Right lobe of liver (tissue), 6 donors: Measurements from ENCODE around the gene ATP1A1. TPM values are rescaled to one million over a fixed set of nuclear protein-coding genes. Genes with fewer than 3 reads are reported as not detected.
A peak's percentile ranks its signal among the peaks of the same experiment; 100 is the strongest.

Source experiments
- ATAC-seq, 4 donors: fragments of 200-7000 bp; cut with Tn5 transposase; one replicate each; pipeline ENCODE4 v1.9.1; 2020; ENCODE audit warnings: mild to moderate bottlenecking in 4 of 4, moderate library complexity in 4 of 4
- DNase-seq, 3 donors: peaks; one replicate each; pipeline ENCODE4 v3.0.0-alpha.2; 2020
- H3K27ac ChIP-seq, 3 donors: fragments of 200-600 bp; one replicate each; pipeline ENCODE4 v1.8.0; 2022
- H3K27me3 ChIP-seq, 2 donors: fragments of 200-600 bp; one replicate each; pipeline ENCODE4 v1.8.0; 2022
- H3K36me3 ChIP-seq, 4 donors: fragments of 200-600 bp; sonication (generic) in 1 of 4; one replicate each; pipeline versions ENCODE4 v1.5.1 to v1.8.0; 2017 to 2022; ENCODE audit warnings: control low read depth in 1 of 4
- H3K4me1 ChIP-seq, 4 donors: fragments of 200-600 bp; sonication (generic) in 1 of 4; one replicate each; pipeline versions ENCODE4 v1.5.1 to v1.8.0; 2017 to 2022; ENCODE audit warnings: control low read depth in 1 of 4
- H3K4me3 ChIP-seq, 3 donors: fragments of 200-600 bp; one replicate each; pipeline ENCODE4 v1.8.0; 2022
- H3K9me3 ChIP-seq, 4 donors: fragments of 200-600 bp; sonication (generic) in 1 of 4; one replicate each; pipeline versions ENCODE4 v1.5.1 to v1.8.0; 2017 to 2022; ENCODE audit warnings: control low read depth in 1 of 4
- CTCF ChIP-seq, 4 donors: fragments of 200-600 bp in 3 of 4; fragments of 450-650 bp in 1 of 4; IDR thresholded peaks; one replicate each; pipeline versions ENCODE4 v1.5.1 to v1.8.0; 2016 to 2022; ENCODE audit warnings: antibody characterized with exemption in 4 of 4, mild to moderate bottlenecking in 2 of 4
- POLR2A ChIP-seq: fragments of 450-650 bp; IDR thresholded peaks from one replicate; pipeline ENCODE4 v1.6.1; 2017; ENCODE audit warnings: antibody characterized with exemption, mild to moderate bottlenecking
- WGBS: methylation state at CpG from one replicate; pipeline ENCODE4 v1.1.6; 2018; ENCODE audit warnings: low coverage, low lambda C conversion rate; ENCODE audit not compliant: insufficient coverage; ENCODE audit errors: missing lambda C conversion rate; 5-methylcytosine and 5-hydroxymethylcytosine counted together
- intact Hi-C, 2 donors: fragments of 100-400 bp; cut with DNase I; formaldehyde crosslinking; loops; one replicate each; pipeline versions ENCODE4 v1.11.2 to v1.14.1; 2022
- total RNA-seq, 6 experiments: library from RNA; depleted of rRNA in 2 of 6; stranded (reverse); fragments of >200 nt in 2 of 6; fragmentation: NEBNext Ultra II Directional in 3 of 6; extraction: Animal tissue kit (Norgen Biotek cat#: 25700) in 3 of 6; gene quantifications; one replicate each; pipeline versions ENCODE4 v1.1.0 to v1.2.4, GENCODE V29; 2016 to 2023
- donor health status: DM: no; HTN: yes; CAD: no.
- donor health status: DM: no; HTN: no; CAD: no.
- donor health status: DM: no; HTN: no; CAD: no.
- donor health status: DM: no; HTN: yes; CAD: no.
- donor health status: DM: no; HTN: yes; CAD: no.

ATP1A1 gene
- total RNA-seq, 6 experiments from 2014 or later: 83.6 to 153 (median 121) TPM

GRCh38 chr1:116375148-116375886 is 2.3 kb downstream of the ATP1A1 start:
- peak overlapping the region; percentile 73 to 85 (median 76) for H3K4me3 ChIP-seq
- DNase-seq: no peak
- no peak for ATAC-seq
- TF ChIP-seq CTCF (IDR thresholded peaks at IDR 0.05): no peak
- no peak for TF ChIP-seq POLR2A
- H3K27ac ChIP-seq: peak overlapping the region in 2 of 3 donors; percentile 69 to 90
- H3K9me3 ChIP-seq: no peaks in the 10 kb centered on the region
- H3K36me3 ChIP-seq: no peaks in the 10 kb centered on the region
- H3K27me3 ChIP-seq: no peaks in the 10 kb centered on the region
- intact Hi-C loops: no loop called here
- H3K4me1 ChIP-seq: peaks cover 0 to 67% (median 28%) of the 10 kb centered on the region in 4 donors
- 44% methylated on average over 8 of the region's 8 CpGs for WGBS

- intact Hi-C loops: no loop called here
- Histone ChIP-seq H3K9me3 (no peaks in the 10 kb centered on the region), H3K27ac (peak overlapping the region; percentile 43 to 69 (median 62)), H3K27me3 (no peaks in the 10 kb centered on the region), H3K4me1 (peaks cover 0 to 75% (median 32%) of the 10 kb centered on the region in 4 donors), H3K4me3 (no peak overlapping the region), H3K36me3 (no peaks in the 10 kb centered on the region)
- DNase-seq: peak; percentile 75 to 87 (median 85)
- ATAC-seq: peak; percentile 14 to 41 (median 30)
- TF ChIP-seq CTCF (IDR thresholded peaks at IDR 0.05): no peak
- TF ChIP-seq POLR2A: peak; percentile 49
- WGBS: 13% methylated on average over 9 of the region's 9 CpGs
Observed at GRCh38 chr1:116375887-116376728, 3.1 kb downstream of the ATP1A1 start.

- 40% methylated on average over 1 of the region's 1 CpG for WGBS
- H3K36me3 ChIP-seq: no peaks in the 10 kb centered on the region
- intact Hi-C loops: no loop called here
- H3K27ac ChIP-seq: peak overlapping the region; percentile 43 to 69 (median 62)
- ATAC-seq (no peak), DNase-seq (no peak)
- H3K4me3 ChIP-seq: no peak overlapping the region
- TF ChIP-seq CTCF (IDR thresholded peaks at IDR 0.05) (no peak), POLR2A (no peak)
- no peaks in the 10 kb centered on the region for H3K27me3 ChIP-seq
- no peaks in the 10 kb centered on the region for H3K9me3 ChIP-seq
- H3K4me1 ChIP-seq: peaks cover 0 to 76% (median 35%) of the 10 kb centered on the region in 4 donors
Observed at GRCh38 chr1:116376729-116377086, 3.7 kb downstream of the ATP1A1 start.

- Histone ChIP-seq H3K9me3 (no peaks in the 10 kb centered on the region), H3K36me3 (no peaks in the 10 kb centered on the region), H3K27me3 (no peaks in the 10 kb centered on the region), H3K27ac (peak overlapping the region; percentile 32 to 69 (median 62)), H3K4me1 (peaks cover 0 to 71% (median 35%) of the 10 kb centered on the region in 4 donors), H3K4me3 (no peak overlapping the region)
- peak in 3 of 4 donors; percentile 5 to 40 (median 12) for ATAC-seq
- WGBS: 18% methylated on average over 13 of the region's 13 CpGs
- intact Hi-C loops: no loop called here
- TF ChIP-seq CTCF (IDR thresholded peaks at IDR 0.05) (no peak), POLR2A (peak; percentile 14)
- peak in 2 of 3 donors; percentile 39 to 58 for DNase-seq
Observed at GRCh38 chr1:116377541-116378529, 4.8 kb downstream of the ATP1A1 start.
